OCI-LY3 (cell line): ENCODE results near the gene C9orf78.

Experiments
- H2AFZ ChIP-seq: fragments of 200-600, 300-600 bp; shearing (Covaris generic); 2 replicates; pipeline ENCODE4 v1.6.0; 2014; ENCODE audit warnings: antibody characterized with exemption, low read depth, low read length
- H3K27ac ChIP-seq: fragments of 200-600, 300-600 bp; sonication (generic); 2 replicates; pipeline ENCODE4 v1.5.1; 2014; ENCODE audit warnings: mild to moderate bottlenecking, low read length, moderate library complexity, mixed read lengths
- H3K27me3 ChIP-seq: fragments of 200-600, 300-600 bp; sonication (generic); 2 replicates; pipeline ENCODE4 v1.6.1; 2014; ENCODE audit warnings: low read depth, low read length, mixed read lengths
- H3K36me3 ChIP-seq: fragments of 200-600, 300-600 bp; sonication (generic); replicated peaks from 2 replicates; pipeline ENCODE3; 2014; ENCODE audit warnings: low read depth, low read length, mixed read lengths
- H3K4me1 ChIP-seq: fragments of 300-600, 200-600 bp; sonication (generic); 2 replicates; pipeline ENCODE4 v1.6.1; 2014; ENCODE audit warnings: low read length, mixed read lengths
- H3K4me2 ChIP-seq: fragments of 200-600, 300-600 bp; sonication (generic); 2 replicates; pipeline ENCODE4 v1.6.1; 2014; ENCODE audit warnings: low read length, mixed read lengths
- H3K4me3 ChIP-seq: fragments of 300-600, 200-600 bp; sonication (generic); 2 replicates; pipeline ENCODE4 v1.5.1; 2014; ENCODE audit warnings: antibody characterized with exemption, mild to moderate bottlenecking, low read length, moderate library complexity
- H3K79me2 ChIP-seq: fragments of 300-600, 200-600 bp; shearing (Covaris generic); 2 replicates; pipeline ENCODE4 v1.6.1; 2014; ENCODE audit warnings: mild to moderate bottlenecking, low read length, mixed read lengths
- H3K9ac ChIP-seq: fragments of 300-600, 200-600 bp; shearing (Covaris generic); 2 replicates; pipeline ENCODE4 v1.6.0; 2014; ENCODE audit warnings: mild to moderate bottlenecking, low read length, moderate library complexity
- H3K9me3 ChIP-seq: fragments of 200-600, 300-600 bp; shearing (Covaris generic); 2 replicates; pipeline ENCODE4 v1.6.1; 2014; ENCODE audit warnings: low read length, mixed read lengths; ENCODE audit not compliant: insufficient read depth
- H4K20me1 ChIP-seq: fragments of 200-600, 300-600 bp; sonication (generic); 2 replicates; pipeline ENCODE4 v1.6.1; 2016; ENCODE audit warnings: low read length, mixed read lengths; ENCODE audit not compliant: insufficient read depth
- EZH2phosphoT487 ChIP-seq: fragments of 200-600 bp; shearing (Covaris generic); IDR thresholded peaks from 2 replicates; pipeline ENCODE4 v1.6.1; 2018; ENCODE audit warnings: antibody characterized with exemption, mixed run types, low read depth
- TF ChIP-seq, protein P1 (sequence below): fragments of 200-600, 300-600 bp; sonication (generic); IDR thresholded peaks from 2 replicates; pipeline ENCODE4 v1.5.1; 2014; ENCODE audit warnings: antibody characterized with exemption, low read length, low read depth

The C9orf78 gene

DNA sequence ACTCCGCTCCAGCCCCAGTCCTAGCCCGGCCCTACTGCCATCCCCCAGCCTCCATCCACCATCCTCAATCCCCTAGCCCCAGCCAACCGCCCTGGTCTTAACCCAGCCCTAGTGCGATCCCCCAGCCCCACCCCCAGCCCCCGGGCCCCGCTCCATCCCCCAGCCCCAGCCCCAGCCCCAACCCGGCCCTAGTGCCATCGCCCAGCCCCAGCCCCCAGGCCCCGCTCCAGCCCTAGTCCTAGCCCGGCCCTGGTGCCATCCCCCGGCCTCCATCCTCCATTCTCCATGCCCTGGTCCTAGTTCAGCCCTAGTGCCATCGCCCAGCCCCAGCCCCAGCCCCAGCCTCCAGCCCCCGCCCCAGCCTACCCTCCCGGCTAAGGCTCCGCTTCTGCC, 11.5 kb downstream of the C9orf78 start:
- H3K27ac ChIP-seq = peak overlapping the region; percentile 45; the same call in 1 of the 2 replicates
- no peak overlapping the region; the same call in 1 of the 2 replicates for H2AFZ ChIP-seq

DNA sequence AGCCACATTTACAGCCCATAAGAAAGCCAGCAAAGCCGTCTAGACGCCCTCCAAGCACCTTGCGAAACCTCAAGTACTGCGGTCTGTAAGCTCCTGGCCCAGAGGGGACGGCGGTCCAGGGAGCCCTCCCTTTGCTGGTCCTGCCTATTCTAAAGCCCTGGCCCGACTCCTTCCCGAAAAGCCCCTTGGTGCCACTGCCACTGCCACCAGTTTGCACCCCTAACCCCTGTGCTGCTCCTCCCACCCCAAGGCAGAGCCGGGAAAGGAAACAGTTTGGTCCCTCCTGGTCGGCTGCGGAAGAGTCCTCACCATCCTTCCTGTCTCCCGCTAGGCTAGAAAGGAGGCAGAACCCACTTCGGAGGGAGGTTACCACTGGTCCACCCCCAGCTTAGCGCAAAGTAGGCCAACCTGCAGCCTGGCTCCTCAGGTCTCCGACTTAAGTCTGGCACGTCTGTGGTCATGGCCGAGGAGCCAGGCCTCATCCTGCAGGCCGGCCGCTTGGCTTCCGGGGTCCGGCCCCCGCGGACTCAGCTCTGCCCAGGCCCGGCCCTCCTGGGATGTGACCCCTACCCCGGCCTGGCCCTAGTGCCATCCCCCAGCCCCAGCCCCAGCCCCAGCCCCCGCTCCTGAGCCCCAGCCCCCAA, 12.1 kb downstream of the C9orf78 start:
- Histone ChIP-seq H3K9ac (peak overlapping the region; percentile 89), H2AFZ (no peak overlapping the region), H3K4me3 (peak overlapping the region; percentile 93), H3K4me2 (peak overlapping the region; percentile 99), H3K27ac (0 out of 2 replicates have a peak overlapping the region, but pooled peaks have one; percentile 24), H3K27me3 (no peaks in the 10 kb centered on the region), H3K4me1 (no peaks in the 10 kb centered on the region; the same call in 1 of the 2 replicates), H3K36me3 (peaks cover 24% of the 10 kb centered on the region), H4K20me1 (no peaks in the 10 kb centered on the region), H3K9me3 (no peaks in the 10 kb centered on the region), H3K79me2 (peaks cover 26% of the 10 kb centered on the region)
- TF ChIP-seq, protein P1, sequence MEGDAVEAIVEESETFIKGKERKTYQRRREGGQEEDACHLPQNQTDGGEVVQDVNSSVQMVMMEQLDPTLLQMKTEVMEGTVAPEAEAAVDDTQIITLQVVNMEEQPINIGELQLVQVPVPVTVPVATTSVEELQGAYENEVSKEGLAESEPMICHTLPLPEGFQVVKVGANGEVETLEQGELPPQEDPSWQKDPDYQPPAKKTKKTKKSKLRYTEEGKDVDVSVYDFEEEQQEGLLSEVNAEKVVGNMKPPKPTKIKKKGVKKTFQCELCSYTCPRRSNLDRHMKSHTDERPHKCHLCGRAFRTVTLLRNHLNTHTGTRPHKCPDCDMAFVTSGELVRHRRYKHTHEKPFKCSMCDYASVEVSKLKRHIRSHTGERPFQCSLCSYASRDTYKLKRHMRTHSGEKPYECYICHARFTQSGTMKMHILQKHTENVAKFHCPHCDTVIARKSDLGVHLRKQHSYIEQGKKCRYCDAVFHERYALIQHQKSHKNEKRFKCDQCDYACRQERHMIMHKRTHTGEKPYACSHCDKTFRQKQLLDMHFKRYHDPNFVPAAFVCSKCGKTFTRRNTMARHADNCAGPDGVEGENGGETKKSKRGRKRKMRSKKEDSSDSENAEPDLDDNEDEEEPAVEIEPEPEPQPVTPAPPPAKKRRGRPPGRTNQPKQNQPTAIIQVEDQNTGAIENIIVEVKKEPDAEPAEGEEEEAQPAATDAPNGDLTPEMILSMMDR = no peak
- TF ChIP-seq EZH2phosphoT487 = no peak

More for the DNA sequence above, 11.5 kb downstream of the C9orf78 start:
- peaks cover 26% of the 10 kb centered on the region for H3K79me2 ChIP-seq
- H4K20me1 ChIP-seq = no peaks in the 10 kb centered on the region
- H3K4me1 ChIP-seq = no peaks in the 10 kb centered on the region; the same call in 1 of the 2 replicates
- no peaks in the 10 kb centered on the region for H3K9me3 ChIP-seq
- no peak for TF ChIP-seq EZH2phosphoT487
- TF ChIP-seq, protein P1 = no peak
- H3K4me2 ChIP-seq = peak overlapping the region; percentile 99
- no peaks in the 10 kb centered on the region for H3K27me3 ChIP-seq
- peaks cover 20% of the 10 kb centered on the region for H3K36me3 ChIP-seq
- peak overlapping the region; percentile 93 for H3K4me3 ChIP-seq
- H3K9ac ChIP-seq = peak overlapping the region; percentile 89

DNA sequence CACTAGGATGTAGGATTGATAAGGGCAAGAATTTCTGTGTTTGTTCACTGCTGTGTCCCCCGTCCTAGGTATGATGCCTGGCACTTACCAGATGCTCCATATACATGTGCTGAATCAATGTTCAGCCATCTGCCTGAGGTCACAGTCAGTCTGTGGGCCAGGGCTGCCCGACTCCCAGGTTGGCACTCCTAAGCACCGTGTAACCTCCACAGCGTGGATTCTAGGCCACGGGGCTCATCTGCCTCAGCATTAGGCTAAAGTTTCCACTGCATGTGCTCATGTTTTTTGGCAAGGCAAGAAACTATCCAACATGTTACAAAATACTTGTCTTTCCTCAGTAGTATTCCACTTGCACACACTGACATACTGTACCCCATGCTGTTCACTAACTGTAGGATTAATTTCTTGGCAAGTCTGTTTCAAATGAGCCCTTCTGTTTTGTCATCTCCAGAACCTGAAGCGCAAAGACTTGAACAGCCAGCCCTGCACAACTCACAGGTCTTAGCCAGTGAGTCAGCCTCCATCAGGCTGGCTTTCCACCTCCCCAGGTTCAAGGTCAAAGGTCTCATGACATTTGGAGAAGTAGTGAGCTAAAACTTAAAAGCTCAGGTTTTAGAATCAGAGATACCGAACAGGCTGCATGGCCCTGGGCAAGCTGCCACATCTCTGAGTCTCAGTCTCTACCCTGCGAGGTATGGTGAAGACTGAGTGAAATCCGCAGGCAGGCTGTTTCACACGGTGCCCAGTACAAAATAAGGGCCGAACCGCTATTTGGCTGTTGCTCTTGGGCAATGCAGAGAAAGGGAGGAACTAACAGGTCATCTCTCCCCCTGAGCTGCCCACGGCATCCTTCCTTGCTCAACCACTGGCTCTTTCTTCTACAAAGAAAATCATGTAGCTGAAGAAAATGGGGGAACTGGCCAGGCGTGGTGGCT, 18.3 kb downstream of the C9orf78 start:
- Histone ChIP-seq H3K9me3 (no peaks in the 10 kb centered on the region), H3K4me3 (no peak overlapping the region), H3K27ac (no peak overlapping the region), H3K27me3 (no peaks in the 10 kb centered on the region), H3K9ac (no peak overlapping the region), H4K20me1 (no peaks in the 10 kb centered on the region), H3K79me2 (peaks cover 5% of the 10 kb centered on the region; the same call in 1 of the 2 replicates), H3K36me3 (peaks cover 60% of the 10 kb centered on the region), H3K4me2 (no peak overlapping the region), H2AFZ (no peak overlapping the region), H3K4me1 (no peaks in the 10 kb centered on the region)
- TF ChIP-seq EZH2phosphoT487 = no peak
- TF ChIP-seq, protein P1 = no peak

DNA sequence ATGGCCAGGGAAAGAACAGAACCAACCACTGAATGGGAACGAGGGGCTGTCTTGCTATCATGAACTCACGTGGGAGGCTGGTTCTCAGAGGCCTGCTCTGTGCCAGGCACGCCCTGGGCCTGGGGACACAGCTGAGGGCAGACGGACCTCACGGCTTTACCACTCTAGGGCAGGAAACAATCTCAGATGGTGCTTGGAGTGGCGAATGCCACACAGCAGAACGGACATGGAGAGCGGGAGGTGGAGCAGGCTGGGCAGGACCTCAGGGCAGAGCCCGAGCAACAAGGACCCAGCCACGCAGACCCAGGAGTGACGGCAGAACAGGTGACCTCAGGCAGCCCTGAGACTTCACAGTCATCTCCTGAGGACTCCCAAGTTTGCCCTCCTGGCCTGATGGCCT, 19.8 kb downstream of the C9orf78 start:
- TF ChIP-seq EZH2phosphoT487 = no peak
- TF ChIP-seq, protein P1 = no peak
- Histone ChIP-seq H3K36me3 (peaks cover 59% of the 10 kb centered on the region), H4K20me1 (no peaks in the 10 kb centered on the region)

More for the DNA sequence above, 19.8 kb downstream of the C9orf78 start:
- no peak overlapping the region for H3K9ac ChIP-seq
- H3K4me3 ChIP-seq = no peak overlapping the region
- no peaks in the 10 kb centered on the region for H3K9me3 ChIP-seq
- no peaks in the 10 kb centered on the region for H3K27me3 ChIP-seq
- H3K4me2 ChIP-seq = no peak overlapping the region
- H3K79me2 ChIP-seq = no peaks in the 10 kb centered on the region; the same call in 1 of the 2 replicates
- H3K27ac ChIP-seq = no peak overlapping the region
- no peak overlapping the region for H2AFZ ChIP-seq
- H3K4me1 ChIP-seq = no peaks in the 10 kb centered on the region
